Body of pancreas (tissue), 4 donors: Measurements from ENCODE around the gene VKORC1.

Experiments used
- POLR2A ChIP-seq, 3 donors: fragments of 450-650 bp; IDR thresholded peaks; one replicate each; pipeline ENCODE4 v1.6.1; 2016; ENCODE audit warnings: antibody characterized with exemption in 3 of 3, mild to moderate bottlenecking in 2 of 3
- TF ChIP-seq, protein P1 (sequence below), 7 experiments: fragments of 450-650 bp in 4 of 7; fragments of 200-600 bp in 3 of 7; sonication (generic) in 3 of 7; IDR thresholded peaks; one replicate each; pipeline ENCODE4 v1.5.1; 2016 to 2019; ENCODE audit warnings: antibody characterized with exemption in 7 of 7

DNA sequence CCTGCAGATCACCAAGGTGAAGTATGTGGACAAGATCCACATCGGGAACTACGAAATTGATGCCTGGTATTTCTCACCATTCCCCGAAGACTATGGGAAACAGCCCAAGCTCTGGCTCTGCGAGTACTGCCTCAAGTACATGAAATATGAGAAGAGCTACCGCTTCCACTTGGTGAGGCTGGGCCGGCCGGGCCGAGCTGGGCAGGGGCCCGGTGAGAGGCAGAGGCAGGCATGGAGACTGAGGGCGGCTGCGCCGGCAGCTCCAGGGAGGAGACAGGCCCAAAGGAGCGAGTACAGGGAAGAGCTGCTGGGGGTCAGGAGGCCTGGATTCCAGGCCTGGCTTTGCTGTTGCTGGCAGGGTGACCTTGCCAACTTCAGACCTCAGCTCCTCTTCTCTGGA is 32.6 kb upstream of the VKORC1 start:
- TF ChIP-seq, protein P1, sequence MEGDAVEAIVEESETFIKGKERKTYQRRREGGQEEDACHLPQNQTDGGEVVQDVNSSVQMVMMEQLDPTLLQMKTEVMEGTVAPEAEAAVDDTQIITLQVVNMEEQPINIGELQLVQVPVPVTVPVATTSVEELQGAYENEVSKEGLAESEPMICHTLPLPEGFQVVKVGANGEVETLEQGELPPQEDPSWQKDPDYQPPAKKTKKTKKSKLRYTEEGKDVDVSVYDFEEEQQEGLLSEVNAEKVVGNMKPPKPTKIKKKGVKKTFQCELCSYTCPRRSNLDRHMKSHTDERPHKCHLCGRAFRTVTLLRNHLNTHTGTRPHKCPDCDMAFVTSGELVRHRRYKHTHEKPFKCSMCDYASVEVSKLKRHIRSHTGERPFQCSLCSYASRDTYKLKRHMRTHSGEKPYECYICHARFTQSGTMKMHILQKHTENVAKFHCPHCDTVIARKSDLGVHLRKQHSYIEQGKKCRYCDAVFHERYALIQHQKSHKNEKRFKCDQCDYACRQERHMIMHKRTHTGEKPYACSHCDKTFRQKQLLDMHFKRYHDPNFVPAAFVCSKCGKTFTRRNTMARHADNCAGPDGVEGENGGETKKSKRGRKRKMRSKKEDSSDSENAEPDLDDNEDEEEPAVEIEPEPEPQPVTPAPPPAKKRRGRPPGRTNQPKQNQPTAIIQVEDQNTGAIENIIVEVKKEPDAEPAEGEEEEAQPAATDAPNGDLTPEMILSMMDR (IDR thresholded peaks at IDR 0.05): no peak
- no peak for TF ChIP-seq POLR2A (IDR thresholded peaks at IDR 0.05)
